H1 (cell line): ENCODE measurements around the gene ERAP2. TPM values are rescaled to one million over a fixed set of nuclear protein-coding genes. Genes with fewer than 3 reads are reported as not detected.

Source experiments
- CTCF ChIA-PET: fragments of 300-600 bp; sonication (Branson Sonifier 250); formaldehyde crosslinking; loops from one replicate; lab custom pipeline; 2021; ENCODE audit not compliant: partially characterized antibody; lab: Charles Lee
- POLR2A ChIA-PET: fragments of 300-600 bp; sonication (Branson Sonifier 250); formaldehyde crosslinking; loops from one replicate; lab custom pipeline; 2021; ENCODE audit warnings: inconsistent platforms; ENCODE audit not compliant: partially characterized antibody; lab: Charles Lee
- DNase-seq, 2 experiments: peaks; one replicate each; pipeline versions ENCODE4 v3.0.0 to v3.0.0-alpha.2; 2010 to 2022; ENCODE audit warnings: low spot score in 2 of 2, low read depth in 1 of 2, mixed read lengths in 1 of 2
- FAIRE-seq: peaks from 2 replicates; lab custom pipeline; 2011; peaks lifted over from hg19 to GRCh38; lab: Jason Lieb, UNC
- H2AFZ ChIP-seq: 2 replicates; pipeline ENCODE4 v1.8.1; 2012; ENCODE audit warnings: low read length, inconsistent platforms
- H2AK5ac ChIP-seq: 2 replicates; pipeline ENCODE4 v1.6.1; 2013; ENCODE audit warnings: low read depth, low read length
- H2BK120ac ChIP-seq: replicated peaks from 2 replicates; pipeline ENCODE3; 2013; ENCODE audit warnings: low read depth, low read length, inconsistent platforms
- H2BK12ac ChIP-seq: 2 replicates; pipeline ENCODE4 v1.6.1; 2013; ENCODE audit warnings: low read depth, low read length
- H2BK15ac ChIP-seq: 2 replicates; pipeline ENCODE4 v1.6.1; 2013; ENCODE audit warnings: low read length
- H2BK20ac ChIP-seq: 2 replicates; pipeline ENCODE4 v1.6.1; 2013; ENCODE audit warnings: low read length
- H2BK5ac ChIP-seq: 2 replicates; pipeline ENCODE4 v1.6.1; 2013; ENCODE audit warnings: low read depth, low read length
- H3K14ac ChIP-seq: 2 replicates; pipeline ENCODE4 v1.6.1; 2013; ENCODE audit warnings: inconsistent platforms; ENCODE audit not compliant: insufficient read length
- H3K18ac ChIP-seq: 2 replicates; pipeline ENCODE4 v1.6.1; 2013; ENCODE audit warnings: low read length; ENCODE audit errors: extremely low read depth
- H3K23ac ChIP-seq: 2 replicates; pipeline ENCODE4 v1.6.1; 2013; ENCODE audit warnings: inconsistent platforms; ENCODE audit not compliant: insufficient read length
- H3K23me2 ChIP-seq: 2 replicates; pipeline ENCODE4 v1.6.1; 2013; ENCODE audit warnings: low read depth, low read length
- H3K27ac ChIP-seq: 2 replicates; pipeline ENCODE4 v1.6.1; 2011; ENCODE audit warnings: low read depth, low read length, inconsistent platforms
- H3K27me3 ChIP-seq, 4 experiments: replicated peaks in 1 of 4; 1 replicate in 1 of 4; 2 replicates in 3 of 4; pipeline versions ENCODE4 v1.6.1 to v1.8.1; 2011 to 2013; ENCODE audit warnings: low read length in 3 of 4, mild to moderate bottlenecking in 3 of 4, inconsistent platforms in 2 of 4, mixed read lengths in 2 of 4, moderate library complexity in 1 of 4; ENCODE audit not compliant: control insufficient read depth in 3 of 4, insufficient read depth in 3 of 4; ENCODE audit errors: extremely low read depth in 1 of 4
- H3K36me3 ChIP-seq, 4 experiments: 2 replicates each; pipeline versions ENCODE4 v1.6.1 to v1.8.1; 2011 to 2013; ENCODE audit warnings: mild to moderate bottlenecking in 4 of 4, low read length in 3 of 4, moderate library complexity in 2 of 4, control low read depth in 1 of 4, inconsistent platforms in 1 of 4; ENCODE audit not compliant: insufficient read depth in 4 of 4, control insufficient read depth in 2 of 4
- H3K4ac ChIP-seq: replicated peaks from 2 replicates; pipeline ENCODE3; 2013; ENCODE audit warnings: low read length, low read depth, mixed read lengths, inconsistent platforms; ENCODE audit not compliant: insufficient read length
- H3K4me1 ChIP-seq, 4 experiments: replicated peaks in 1 of 4; 1 replicate in 1 of 4; 2 replicates in 3 of 4; pipeline versions ENCODE4 v1.6.1 to v1.8.1; 2011 to 2013; ENCODE audit warnings: low read length in 3 of 4, inconsistent platforms in 2 of 4, mixed read lengths in 1 of 4; ENCODE audit not compliant: insufficient read depth in 4 of 4, control insufficient read depth in 3 of 4
- H3K4me2 ChIP-seq, 2 experiments: 2 replicates each; pipeline versions ENCODE4 v1.6.1 to v1.8.1; 2011 to 2013; ENCODE audit warnings: low read depth in 2 of 2, low read length in 2 of 2, control low read depth in 1 of 2, inconsistent platforms in 1 of 2, mild to moderate bottlenecking in 1 of 2; ENCODE audit not compliant: insufficient read depth in 1 of 2
- H3K4me3 ChIP-seq, 4 experiments: fragments of 200-600, 300-600 bp in 1 of 4; sonication (generic), shearing (Covaris generic), sonication (Bioruptor Twin) in 1 of 4; 2 replicates each; pipeline versions ENCODE4 v1.5.1 to v1.8.1; 2011 to 2016; ENCODE audit warnings: low read length in 4 of 4, low read depth in 3 of 4, control low read depth in 2 of 4, inconsistent platforms in 2 of 4, mild to moderate bottlenecking in 2 of 4, mixed read lengths in 1 of 4, moderate library complexity in 1 of 4; ENCODE audit not compliant: insufficient read depth in 2 of 4; ENCODE audit errors: extremely low read depth in 1 of 4
- H3K56ac ChIP-seq: replicated peaks from 2 replicates; pipeline ENCODE3; 2013; ENCODE audit warnings: low read depth, mild to moderate bottlenecking, mixed read lengths, low read length, inconsistent platforms; ENCODE audit not compliant: insufficient read length
- H3K79me1 ChIP-seq: 2 replicates; pipeline ENCODE4 v1.6.1; 2013; ENCODE audit warnings: low read depth, low read length, control low read depth
- H3K79me2 ChIP-seq, 2 experiments: 2 replicates each; pipeline versions ENCODE4 v1.6.1 to v1.8.1; 2012 to 2013; ENCODE audit warnings: low read length in 2 of 2, mild to moderate bottlenecking in 2 of 2, inconsistent platforms in 1 of 2; ENCODE audit not compliant: insufficient read depth in 2 of 2, control insufficient read depth in 1 of 2
- H3K9ac ChIP-seq, 4 experiments: replicated peaks in 1 of 4; 1 replicate in 1 of 4; 2 replicates in 3 of 4; pipeline versions ENCODE4 v1.6.1 to v1.8.1; 2011 to 2013; ENCODE audit warnings: low read depth in 3 of 4, low read length in 3 of 4, control low read depth in 2 of 4, mild to moderate bottlenecking in 2 of 4, moderate library complexity in 2 of 4, inconsistent platforms in 1 of 4; ENCODE audit errors: extremely low read depth in 1 of 4
- H3K9me3 ChIP-seq, 2 experiments: 2 replicates each; pipeline versions ENCODE4 v1.6.1 to v1.8.1; 2012 to 2013; ENCODE audit warnings: mild to moderate bottlenecking in 2 of 2, moderate library complexity in 2 of 2, control low read depth in 1 of 2, inconsistent platforms in 1 of 2, low read depth in 1 of 2, low read length in 1 of 2, mixed read lengths in 1 of 2; ENCODE audit not compliant: insufficient read depth in 2 of 2
- H4K20me1 ChIP-seq, 2 experiments: replicated peaks in 1 of 2; 2 replicates each; pipeline versions ENCODE3 to v1.8.1; 2011 to 2013; ENCODE audit warnings: inconsistent platforms in 2 of 2, low read length in 2 of 2, mild to moderate bottlenecking in 1 of 2; ENCODE audit not compliant: insufficient read depth in 2 of 2, control insufficient read depth in 1 of 2
- H4K5ac ChIP-seq: 2 replicates; pipeline ENCODE4 v1.6.1; 2013; ENCODE audit warnings: low read length, low read depth, mixed read lengths, inconsistent platforms; ENCODE audit not compliant: insufficient read length
- H4K8ac ChIP-seq: 2 replicates; pipeline ENCODE4 v1.8.0; 2013; ENCODE audit warnings: mild to moderate bottlenecking, moderate library complexity, low read length, inconsistent platforms; ENCODE audit not compliant: insufficient read depth; ENCODE audit errors: extremely low read depth
- H4K91ac ChIP-seq: replicated peaks from 2 replicates; pipeline ENCODE3; 2013; ENCODE audit warnings: low read length, mixed read lengths, inconsistent platforms; ENCODE audit not compliant: insufficient read length
- BACH1 ChIP-seq: IDR thresholded peaks from 2 replicates; pipeline ENCODE4 v1.6.1; 2012; ENCODE audit warnings: low read length, improper control_type of control experiment
- CBX8 ChIP-seq: fragments of 300-800, 300-1000 bp; sonication (generic); IDR thresholded peaks from 2 replicates; pipeline ENCODE4 v1.7.1; 2016; ENCODE audit warnings: low read depth, low read length, borderline replicate concordance
- CTBP2 ChIP-seq: IDR thresholded peaks from 2 replicates; pipeline ENCODE4 v1.7.0; 2011; ENCODE audit warnings: borderline replicate concordance, mild to moderate bottlenecking, moderate library complexity, mixed read lengths, low read length; ENCODE audit not compliant: insufficient read depth, insufficient read length
- E2F6 ChIP-seq: IDR thresholded peaks from 2 replicates; pipeline ENCODE4 v1.6.1; 2012; ENCODE audit warnings: inconsistent platforms
- FOSL1 ChIP-seq: IDR thresholded peaks from 2 replicates; pipeline ENCODE4 v1.6.1; 2011; ENCODE audit warnings: mild to moderate bottlenecking, low read depth, low read length, moderate library complexity; ENCODE audit not compliant: insufficient read depth
- POLR2A ChIP-seq, 2 experiments: IDR thresholded peaks; 1 replicate in 1 of 2; 2 replicates in 1 of 2; pipeline ENCODE4 v1.6.1; 2011; ENCODE audit warnings: low read depth in 2 of 2, low read length in 2 of 2, mild to moderate bottlenecking in 2 of 2; ENCODE audit errors: control extremely low read depth in 1 of 2
- RBBP5 ChIP-seq: IDR thresholded peaks from 2 replicates; pipeline ENCODE4 v1.7.1; 2012; ENCODE audit warnings: low read depth, mild to moderate bottlenecking, inconsistent platforms, low read length, moderate library complexity, borderline replicate concordance
- SP1 ChIP-seq: IDR thresholded peaks from 2 replicates; pipeline ENCODE4 v1.6.1; 2011; ENCODE audit warnings: low read depth, low read length
- TAF1 ChIP-seq: IDR thresholded peaks from 2 replicates; pipeline ENCODE4 v1.6.1; 2011; ENCODE audit warnings: mild to moderate bottlenecking, low read depth, low read length
- YY1 ChIP-seq: IDR thresholded peaks from 2 replicates; pipeline ENCODE4 v1.6.1; 2011; ENCODE audit warnings: low read depth, mild to moderate bottlenecking, low read length
- WGBS, 2 experiments: shearing (Covaris generic) in 1 of 2; methylation state at CpG; one replicate each; pipeline versions ENCODE4 v1.1.6 to v1.1.7; 2013 to 2015; ENCODE audit warnings: low lambda C conversion rate in 2 of 2, mixed read lengths in 2 of 2, inconsistent platforms in 1 of 2, low coverage in 1 of 2, missing lambda C conversion rate in 1 of 2; ENCODE audit not compliant: insufficient replicate concordance in 2 of 2, insufficient coverage in 1 of 2, insufficient read length in 1 of 2; ENCODE audit errors: extremely low coverage in 1 of 2, missing lambda C conversion rate in 1 of 2; 5-methylcytosine and 5-hydroxymethylcytosine counted together
- polyA plus RNA-seq, 7 experiments: library from polyadenylated mRNA; depleted of rRNA in 3 of 7; stranded (reverse) in 5 of 7; unstranded in 2 of 7; fragments of >200 nt in 5 of 7; fragments of 200-250 nt in 2 of 7; gene quantifications; 1 replicate in 5 of 7; 2 replicates in 1 of 7; 4 replicates in 1 of 7; pipeline versions ENCODE4 v1.2.1 to v1.2.3, GENCODE V29; 2011 to 2013; ENCODE audit warnings: missing spikeins in 2 of 7, mixed read lengths in 2 of 7
- total RNA-seq: library from RNA; stranded (reverse); fragmentation: NEBNext Ultra II Directional; extraction: Animal tissue kit (Norgen Biotek cat#: 25700); gene quantifications from 2 replicates; pipeline ENCODE4 v1.2.1, GENCODE V29; 2021
- TF ChIP-seq, protein P1 (sequence below), 3 experiments: IDR thresholded peaks; 1 replicate in 2 of 3; 2 replicates in 1 of 3; pipeline versions ENCODE4 v1.5.1 to v1.6.1; 2011; ENCODE audit warnings: low read length in 3 of 3, mild to moderate bottlenecking in 3 of 3, inconsistent platforms in 2 of 3, low read depth in 1 of 3, moderate library complexity in 1 of 3; ENCODE audit not compliant: insufficient read depth in 1 of 3; ENCODE audit errors: control extremely low read depth in 1 of 3

Gene ERAP2
- total and polyA plus RNA-seq, 2 of the 8 experiments (the other 6 are each of a cell fraction or from before 2014, with no cell fraction given) = 0.14 TPM; not detected in 1

DNA sequence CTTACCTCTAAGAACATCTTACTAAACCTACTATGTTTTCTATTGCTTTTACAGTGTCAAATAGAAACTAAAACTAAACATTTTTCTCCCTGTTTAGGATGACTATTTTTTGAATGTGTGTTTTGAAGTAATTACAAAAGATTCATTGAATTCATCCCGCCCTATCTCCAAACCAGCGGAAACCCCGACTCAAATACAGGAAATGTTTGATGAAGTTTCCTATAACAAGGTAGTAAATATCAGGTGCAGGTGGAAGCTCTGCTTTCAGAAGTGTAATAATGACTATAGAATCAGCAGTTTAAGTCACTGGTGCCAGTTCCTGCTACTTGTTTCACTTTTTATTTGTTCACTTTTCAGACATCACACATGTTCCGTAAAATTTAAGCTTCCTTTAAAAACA is 20.0 kb downstream of the ERAP2 start:
- FAIRE-seq (no peak), DNase-seq (no peak)
- H3K4me2 ChIP-seq = no peak overlapping the region
- no peaks in the 10 kb centered on the region for H3K23me2 ChIP-seq
- H4K8ac ChIP-seq = no peak overlapping the region
- no peaks in the 10 kb centered on the region for H3K4me1 ChIP-seq
- 93 to 100% methylated on average over 1 to 4 of the region's 4 CpGs for WGBS, 2 experiments
- no peak overlapping the region for H3K23ac ChIP-seq
- H2BK20ac ChIP-seq = no peak overlapping the region
- H3K36me3 ChIP-seq = no peaks in the 10 kb centered on the region
- H3K4ac ChIP-seq = no peak overlapping the region
- H2AFZ ChIP-seq = no peak overlapping the region
- no peak overlapping the region for H4K91ac ChIP-seq
- no peak overlapping the region for H2BK12ac ChIP-seq
- ChIA-PET POLR2A (no interaction called here), CTCF (interaction anchor here (0.6 to 2.0 kb wide), 6 partner anchors 13 to 224 kb away, joined by 3 to 8 read pairs (median 3); no protein-coding TSS in a partner anchor)
- H3K79me1 ChIP-seq = no peaks in the 10 kb centered on the region
- no peak overlapping the region for H3K18ac ChIP-seq
- no peak overlapping the region for H3K56ac ChIP-seq
- no peak overlapping the region for H2AK5ac ChIP-seq
- H3K4me3 ChIP-seq = no peak overlapping the region
- H3K27me3 ChIP-seq = no peaks in the 10 kb centered on the region
- H3K9me3 ChIP-seq = no peaks in the 10 kb centered on the region
- no peak overlapping the region for H2BK15ac ChIP-seq
- H4K20me1 ChIP-seq = no peaks in the 10 kb centered on the region
- no peak overlapping the region for H3K9ac ChIP-seq
- no peak overlapping the region for H2BK120ac ChIP-seq
- H3K27ac ChIP-seq = no peak overlapping the region
- H4K5ac ChIP-seq = no peak overlapping the region
- no peak overlapping the region for H2BK5ac ChIP-seq
- H3K79me2 ChIP-seq = no peaks in the 10 kb centered on the region
- TF ChIP-seq CTBP2 (no peak), FOSL1 (no peak), E2F6 (no peak), YY1 (no peak), POLR2A (IDR thresholded peaks at IDR 0.05; ENCODE audit: control extremely low read depth in 1 of 2, low read depth in 2 of 2, low read length in 2 of 2) (no peak), CBX8 (no peak), BACH1 (no peak), RBBP5 (no peak), SP1 (no peak), TAF1 (no peak)
- TF ChIP-seq, protein P1, sequence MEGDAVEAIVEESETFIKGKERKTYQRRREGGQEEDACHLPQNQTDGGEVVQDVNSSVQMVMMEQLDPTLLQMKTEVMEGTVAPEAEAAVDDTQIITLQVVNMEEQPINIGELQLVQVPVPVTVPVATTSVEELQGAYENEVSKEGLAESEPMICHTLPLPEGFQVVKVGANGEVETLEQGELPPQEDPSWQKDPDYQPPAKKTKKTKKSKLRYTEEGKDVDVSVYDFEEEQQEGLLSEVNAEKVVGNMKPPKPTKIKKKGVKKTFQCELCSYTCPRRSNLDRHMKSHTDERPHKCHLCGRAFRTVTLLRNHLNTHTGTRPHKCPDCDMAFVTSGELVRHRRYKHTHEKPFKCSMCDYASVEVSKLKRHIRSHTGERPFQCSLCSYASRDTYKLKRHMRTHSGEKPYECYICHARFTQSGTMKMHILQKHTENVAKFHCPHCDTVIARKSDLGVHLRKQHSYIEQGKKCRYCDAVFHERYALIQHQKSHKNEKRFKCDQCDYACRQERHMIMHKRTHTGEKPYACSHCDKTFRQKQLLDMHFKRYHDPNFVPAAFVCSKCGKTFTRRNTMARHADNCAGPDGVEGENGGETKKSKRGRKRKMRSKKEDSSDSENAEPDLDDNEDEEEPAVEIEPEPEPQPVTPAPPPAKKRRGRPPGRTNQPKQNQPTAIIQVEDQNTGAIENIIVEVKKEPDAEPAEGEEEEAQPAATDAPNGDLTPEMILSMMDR (IDR thresholded peaks at IDR 0.05; ENCODE audit: control extremely low read depth in 1 of 3, insufficient read depth in 1 of 3, low read depth in 1 of 3, low read length in 3 of 3) = no peak
- no peak overlapping the region for H3K14ac ChIP-seq
